NCI-H226 (cell line): Measurements from ENCODE around the gene TIGD7.
A peak's percentile ranks its signal among the peaks of the same experiment; 100 is the strongest.
"Not testable (repeated sequence)": the region's sequence is repeated elsewhere in the genome, so short reads cannot be mapped to it uniquely, and the experiment has no call there.

Experiments
- DNase-seq: peaks from one replicate; pipeline ENCODE4 v3.0.0-alpha.2; 2015

TIGD7 gene

DNA sequence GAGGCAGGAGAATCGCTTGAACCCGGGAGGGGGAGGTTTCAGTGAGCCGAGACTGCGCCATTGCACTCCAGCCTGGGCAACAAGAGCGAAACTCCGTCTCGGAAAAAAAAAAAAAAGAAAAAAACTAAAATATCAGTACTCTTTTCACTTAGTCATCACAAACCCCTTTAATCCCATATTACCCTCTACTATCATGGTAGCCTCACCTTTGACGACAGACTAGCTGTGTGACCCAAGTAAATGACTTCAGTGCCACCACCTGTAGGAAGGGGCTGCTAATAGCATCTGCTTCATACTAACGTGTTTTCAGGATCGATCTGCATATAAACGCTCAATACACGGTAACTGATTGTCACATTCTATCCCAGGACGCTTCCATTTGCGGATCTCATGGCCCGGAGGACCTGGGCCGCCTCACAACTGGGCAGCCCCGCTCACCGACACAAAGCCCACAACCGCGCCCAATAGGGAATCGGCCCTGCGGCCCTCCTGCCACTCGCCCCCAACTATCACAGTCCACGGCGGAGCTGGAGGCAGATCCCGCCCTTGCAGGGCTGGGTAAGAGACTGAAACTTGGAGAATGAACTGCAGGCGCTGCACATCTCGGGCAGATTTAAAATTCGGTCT is 23.0 kb downstream of the TIGD7 start:
- DNase-seq = no peak

DNA sequence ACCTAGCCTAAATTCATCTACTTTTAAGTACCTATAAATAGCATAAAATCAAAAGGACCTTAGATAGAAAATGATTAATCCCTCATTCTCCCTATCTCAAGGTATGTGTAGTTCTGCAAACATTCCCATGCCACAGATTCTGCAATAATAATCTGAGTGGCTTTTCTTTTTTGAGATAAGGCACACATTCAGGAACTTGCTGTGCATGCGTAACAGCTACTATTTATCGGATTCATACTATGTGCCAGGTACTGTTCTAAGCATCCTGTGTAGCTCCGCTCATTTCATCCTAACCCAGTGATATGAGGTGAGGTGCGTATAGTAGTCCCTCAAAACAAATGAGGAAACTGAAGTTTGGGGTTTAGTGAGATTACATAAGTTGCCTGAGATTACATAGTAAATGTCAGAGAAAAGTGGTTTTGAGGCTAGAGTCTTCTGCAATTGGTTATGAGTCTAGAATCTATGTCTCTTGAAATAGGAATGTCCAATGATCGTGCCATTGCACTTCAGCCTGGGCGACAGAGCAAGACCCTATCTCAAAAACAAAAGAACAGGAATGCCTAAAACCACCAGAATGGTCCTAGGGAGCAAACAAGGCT is 23.9 kb downstream of the TIGD7 start:
- no peak for DNase-seq

- DNase-seq = no peak
Measured at GRCh38 chr16:3276679-3277078, 28.6 kb downstream of the TIGD7 start.

DNA sequence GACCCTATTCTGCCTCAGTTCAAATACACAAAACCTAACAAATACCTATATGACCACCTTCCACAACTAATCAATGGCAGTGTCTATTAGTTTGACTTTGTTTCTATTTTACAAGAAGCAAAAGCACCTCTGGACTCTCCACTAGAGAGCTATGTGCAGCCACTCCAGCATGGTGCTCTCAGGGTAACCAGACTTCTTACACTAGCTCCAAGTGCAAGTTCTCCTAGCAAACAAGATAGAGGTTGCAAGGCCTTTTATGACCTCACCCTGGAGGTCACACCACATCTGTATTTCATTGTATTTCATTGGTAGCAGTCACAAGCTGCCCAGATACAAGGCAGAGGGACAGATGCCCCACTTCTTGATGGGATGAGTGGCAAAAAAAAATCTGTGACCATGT is 30.3 kb downstream of the TIGD7 start:
- DNase-seq = no peak

DNA sequence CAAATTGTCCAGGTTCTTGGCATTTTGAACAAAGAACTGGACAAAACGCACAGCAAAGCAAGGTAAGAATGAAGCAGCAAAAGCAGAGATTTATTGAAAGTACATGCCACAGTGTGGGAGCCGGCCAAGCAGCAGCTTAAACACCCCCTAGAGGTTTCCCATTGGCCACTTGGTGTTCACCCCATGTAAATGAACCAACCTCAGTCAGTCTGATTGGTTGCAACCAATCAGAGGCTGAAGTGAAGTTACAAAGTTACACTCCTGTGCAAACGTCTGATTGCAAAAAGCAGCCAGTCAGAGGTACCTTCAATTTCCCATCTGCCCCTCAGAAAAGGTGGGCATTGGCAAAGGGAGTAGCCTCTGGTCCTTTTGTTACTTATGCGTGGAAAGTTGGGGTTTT is 30.7 kb downstream of the TIGD7 start:
- peak; percentile 82 for DNase-seq

DNA sequence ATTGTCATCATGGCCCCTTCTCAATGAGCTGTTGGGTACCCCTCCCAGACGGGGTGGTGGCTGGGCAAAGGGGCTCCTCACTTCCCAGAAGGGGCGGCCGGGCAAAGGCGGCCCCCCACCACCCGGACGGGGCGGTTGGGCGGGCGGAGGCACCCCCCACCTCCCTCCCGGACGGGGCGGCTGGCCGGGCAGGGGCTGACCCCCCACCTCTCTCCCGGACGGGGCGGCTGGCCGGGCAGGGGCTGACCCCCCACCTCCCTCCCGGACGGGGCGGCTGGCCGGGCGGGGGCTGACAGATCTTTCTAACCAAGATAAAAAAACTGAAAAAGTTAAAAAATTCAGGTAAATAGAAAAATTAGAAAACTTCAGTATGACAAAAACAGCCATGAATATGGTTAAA is 33.9 kb downstream of the TIGD7 start:
- not testable (repeated sequence) for DNase-seq

DNA sequence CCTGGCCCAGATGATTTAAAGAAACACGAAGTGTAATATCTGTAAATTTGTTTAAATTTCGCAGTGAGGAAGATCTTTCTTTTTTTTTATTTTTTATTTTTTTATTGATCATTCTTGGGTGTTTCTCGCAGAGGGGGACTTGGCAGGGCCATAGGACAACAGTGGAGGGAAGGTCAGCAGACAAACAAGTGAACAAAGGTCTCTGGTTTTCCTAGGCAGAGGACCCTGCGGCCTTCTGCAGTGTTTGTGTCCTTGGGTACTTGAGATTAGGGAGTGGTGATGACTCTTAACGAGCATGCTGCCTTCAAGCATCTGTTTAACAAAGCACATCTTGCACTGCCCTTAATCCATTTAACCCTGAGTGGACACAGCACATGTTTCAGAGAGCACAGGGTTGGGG is 34.5 kb downstream of the TIGD7 start:
- DNase-seq = not testable (repeated sequence)

- no peak for DNase-seq
Measured at GRCh38 chr16:3268294-3268693, 36.9 kb downstream of the TIGD7 start.

DNA sequence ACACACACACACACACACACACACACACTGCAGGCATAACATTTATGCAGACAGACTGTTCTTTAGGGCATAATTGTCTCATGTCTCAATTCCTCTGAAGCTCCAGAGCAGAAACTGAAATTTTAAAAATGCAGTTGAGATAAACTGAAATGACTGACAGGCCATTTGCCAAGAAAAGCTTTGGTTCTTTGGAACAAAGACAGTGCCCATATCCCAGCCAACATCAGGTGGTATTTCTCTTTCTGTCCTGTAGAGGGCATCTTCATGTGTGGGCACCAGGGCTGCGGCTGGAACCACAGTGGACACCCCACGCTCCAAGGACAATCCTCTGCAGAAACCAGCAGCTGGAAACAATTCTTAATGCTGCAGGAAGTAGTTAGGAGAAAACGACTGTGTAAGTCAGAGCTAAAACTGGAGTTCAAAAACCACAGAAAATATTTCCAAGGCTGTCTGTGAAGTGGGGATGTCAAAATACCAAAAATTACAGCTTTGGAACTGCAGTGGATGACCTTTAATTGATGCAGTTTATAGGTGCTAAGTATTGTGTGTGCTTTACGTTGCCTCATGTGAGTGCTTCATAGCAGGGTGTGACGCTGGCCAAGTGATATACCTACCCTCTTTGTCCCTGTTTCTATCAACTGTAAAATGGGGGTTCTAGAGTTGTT is 38.2 kb downstream of the TIGD7 start:
- DNase-seq = peak; percentile 71

DNA sequence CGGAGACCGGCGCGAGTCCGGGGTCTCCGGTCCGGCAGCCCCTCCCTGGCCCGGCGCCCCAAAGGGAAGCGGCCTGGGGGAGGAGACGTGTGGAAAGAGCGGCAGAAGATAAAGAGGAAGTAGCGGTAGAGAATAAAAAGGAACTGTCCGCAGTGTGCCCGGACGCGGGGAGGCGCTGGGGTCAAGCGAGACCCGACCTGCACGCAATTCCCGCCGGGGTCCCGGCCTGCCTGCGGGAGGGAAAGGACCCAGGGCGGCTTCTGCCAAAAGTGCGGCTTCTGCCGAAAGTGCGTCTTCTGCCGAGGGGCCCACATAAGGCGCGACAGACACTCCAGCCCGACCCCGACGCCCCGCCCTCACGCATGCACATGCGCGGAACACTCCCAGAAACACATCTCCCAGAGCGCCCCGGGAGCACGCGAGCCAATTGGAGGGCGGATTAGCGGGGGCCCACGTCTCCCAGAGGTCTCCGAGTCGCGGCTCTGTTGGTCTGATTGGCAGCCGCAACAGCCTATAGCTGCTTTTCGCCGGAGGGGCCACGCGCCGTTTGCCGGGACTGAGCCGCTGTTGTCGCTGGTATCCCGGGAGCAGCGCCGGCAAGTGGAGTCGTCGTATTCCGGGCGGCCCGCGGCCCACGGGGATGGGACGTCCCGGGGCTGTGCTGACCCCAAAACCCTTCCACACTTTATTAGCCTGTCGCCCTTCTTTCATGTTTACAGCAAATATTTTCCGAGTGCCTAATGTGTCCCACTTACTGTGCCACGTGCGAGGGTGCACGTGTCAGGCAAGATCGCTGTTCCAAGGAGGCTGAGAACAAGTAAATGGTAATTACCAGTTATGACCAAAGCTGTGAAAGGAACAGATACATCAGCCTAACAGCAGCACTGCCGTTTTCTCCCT is 40.8 kb downstream of the TIGD7 start:
- DNase-seq = peak; percentile 90

GRCh38 chr16:3262517-3262916 is 42.7 kb downstream of the TIGD7 start:
- no peak for DNase-seq

- DNase-seq = no peak
Measured at GRCh38 chr16:3259836-3260235, 45.4 kb downstream of the TIGD7 start.

GRCh38 chr16:3256866-3257465 is 48.3 kb downstream of the TIGD7 start:
- DNase-seq = peak; percentile 22

- DNase-seq = peak; percentile 37
Measured at GRCh38 chr16:3256146-3256865, 48.9 kb downstream of the TIGD7 start, which contains the start of gene MEFV. Gene MEFV (minus strand): TSS chr16:3256633. CDS start chr16:3256587, 46 bp downstream.

- no peak for DNase-seq
Measured at GRCh38 chr16:3254309-3254708, 50.9 kb downstream of the TIGD7 start.

DNA sequence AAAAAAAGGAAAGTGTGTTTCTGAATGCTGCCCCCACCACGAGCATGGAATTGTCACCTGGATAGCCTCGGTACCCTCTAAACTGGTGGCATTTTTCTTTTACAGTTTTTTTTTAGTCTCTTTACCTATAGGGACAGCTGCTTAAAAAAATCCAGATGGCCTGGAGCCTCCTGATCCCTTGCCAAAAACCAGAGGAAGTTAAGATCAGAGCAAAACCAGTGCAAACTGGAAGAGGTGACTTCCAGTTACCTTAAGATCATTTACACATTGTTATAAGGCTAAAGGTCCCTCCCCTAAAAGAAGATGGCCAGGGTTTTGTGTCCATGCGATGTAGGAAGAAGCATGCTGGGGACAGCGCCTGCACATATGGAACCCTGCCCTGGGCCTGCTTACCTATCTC is 52.3 kb downstream of the TIGD7 start:
- no peak for DNase-seq

DNA sequence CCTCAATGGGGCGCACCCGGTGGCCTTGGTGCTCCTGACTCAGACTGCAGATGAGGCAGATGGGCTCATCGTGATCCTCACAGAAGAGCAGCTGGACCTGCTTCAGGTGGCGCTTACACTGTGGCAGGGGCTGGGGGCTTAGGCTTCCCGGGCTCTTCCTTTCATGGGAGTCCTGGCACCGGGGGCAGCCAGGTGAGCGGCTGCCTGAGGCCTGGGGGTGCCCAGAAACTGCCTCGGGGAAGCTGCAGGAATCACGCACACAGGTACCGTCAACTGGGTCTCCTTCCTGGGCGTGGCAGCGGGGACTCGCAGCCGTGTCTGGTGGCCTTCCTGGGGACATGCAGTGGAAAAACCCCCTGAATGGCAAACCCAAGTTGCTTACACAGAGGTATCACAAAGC is 55.8 kb downstream of the TIGD7 start:
- no peak for DNase-seq

- no peak for DNase-seq
Measured at GRCh38 chr16:3249020-3249419, 56.2 kb downstream of the TIGD7 start.
